Measurements from ENCODE around the gene HLA-DRB5. TPM values are rescaled to one million over a fixed set of nuclear protein-coding genes. Genes with fewer than 3 reads are reported as not detected.

Gene HLA-DRB5
- total RNA-seq, 1 experiment from 2014 or later, result not detected

DNA sequence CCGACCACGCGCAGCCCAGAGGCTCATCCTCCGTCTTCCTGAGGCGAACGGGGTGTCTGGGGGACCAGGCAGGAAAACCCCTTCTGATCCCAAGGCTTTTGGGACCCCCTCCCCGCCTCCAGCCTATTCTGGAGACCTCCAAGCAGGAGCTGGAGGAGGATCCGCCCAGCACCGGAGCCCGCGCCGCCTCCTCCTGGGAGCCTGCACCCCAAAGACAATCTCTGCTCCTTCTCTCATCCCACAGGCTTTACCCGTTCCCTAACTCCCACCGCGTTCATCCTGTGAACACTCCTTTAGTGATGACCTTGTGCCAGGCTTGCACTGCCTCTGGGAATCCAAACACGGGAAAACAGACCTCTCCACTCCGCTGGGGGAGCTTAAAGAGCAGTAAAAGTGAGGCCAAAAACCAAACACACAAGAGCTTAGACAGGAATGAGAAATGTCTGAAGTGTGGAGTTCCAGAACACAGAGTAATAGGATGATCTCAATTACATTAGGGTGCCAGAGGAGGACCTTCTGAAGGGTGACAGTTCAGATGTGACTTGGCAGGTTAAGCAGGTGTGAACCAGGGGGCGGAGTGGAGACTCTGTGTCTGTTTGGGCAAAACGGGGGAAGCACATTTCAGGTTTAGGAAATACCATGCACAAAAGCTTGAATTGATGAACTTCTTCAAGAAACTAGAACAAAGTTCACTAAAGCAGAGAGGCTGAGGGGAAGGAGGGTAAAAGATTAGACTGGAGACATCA, 7.6 kb downstream of the HLA-DRB5 start:
- Histone ChIP-seq H3K9me3 (no peaks in the 10 kb centered on the region), H3K4me3 (ENCODE audit: low read depth, low read length) (no peak overlapping the region), H3K27me3 (replicated peaks; ENCODE audit: control insufficient read depth, insufficient read depth, low read length) (no peaks in the 10 kb centered on the region), H3K36me3 (ENCODE audit: control insufficient read depth, insufficient read depth, low read length) (no peaks in the 10 kb centered on the region), H3K4me1 (no peaks in the 10 kb centered on the region)
- no peaks in the 10 kb centered on the region for H3K4me1 Mint-ChIP-seq (ENCODE audit: low read depth, unreplicated experiment)
- H3K27me3 Mint-ChIP-seq (ENCODE audit: insufficient read depth, unreplicated experiment), result peaks cover 10% of the 10 kb centered on the region
- no peak overlapping the region for H3K4me3 Mint-ChIP-seq (ENCODE audit: unreplicated experiment)
- H3K9me3 Mint-ChIP-seq (ENCODE audit: unreplicated experiment), result no peaks in the 10 kb centered on the region
- no peak overlapping the region for H3K27ac Mint-ChIP-seq (ENCODE audit: unreplicated experiment)
- BruUV-seq (replicated peaks), result no TSS peak
- DNase-seq, result no peak
- TF ChIP-seq, protein P1, sequence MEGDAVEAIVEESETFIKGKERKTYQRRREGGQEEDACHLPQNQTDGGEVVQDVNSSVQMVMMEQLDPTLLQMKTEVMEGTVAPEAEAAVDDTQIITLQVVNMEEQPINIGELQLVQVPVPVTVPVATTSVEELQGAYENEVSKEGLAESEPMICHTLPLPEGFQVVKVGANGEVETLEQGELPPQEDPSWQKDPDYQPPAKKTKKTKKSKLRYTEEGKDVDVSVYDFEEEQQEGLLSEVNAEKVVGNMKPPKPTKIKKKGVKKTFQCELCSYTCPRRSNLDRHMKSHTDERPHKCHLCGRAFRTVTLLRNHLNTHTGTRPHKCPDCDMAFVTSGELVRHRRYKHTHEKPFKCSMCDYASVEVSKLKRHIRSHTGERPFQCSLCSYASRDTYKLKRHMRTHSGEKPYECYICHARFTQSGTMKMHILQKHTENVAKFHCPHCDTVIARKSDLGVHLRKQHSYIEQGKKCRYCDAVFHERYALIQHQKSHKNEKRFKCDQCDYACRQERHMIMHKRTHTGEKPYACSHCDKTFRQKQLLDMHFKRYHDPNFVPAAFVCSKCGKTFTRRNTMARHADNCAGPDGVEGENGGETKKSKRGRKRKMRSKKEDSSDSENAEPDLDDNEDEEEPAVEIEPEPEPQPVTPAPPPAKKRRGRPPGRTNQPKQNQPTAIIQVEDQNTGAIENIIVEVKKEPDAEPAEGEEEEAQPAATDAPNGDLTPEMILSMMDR (IDR thresholded peaks at IDR 0.05; ENCODE audit: insufficient read depth in 1 of 2, low read depth in 1 of 2, low read length in 1 of 2, severe bottlenecking in 1 of 2, unreplicated experiment in 1 of 2), result no peak
- ChIA-PET POLR2A (interaction anchor here (0.7 kb wide), 1 partner anchor 37 kb away, joined by 3 read pairs; no protein-coding TSS in a partner anchor), CTCF (interaction anchor here (0.5 kb wide), 1 partner anchor 261 kb away, joined by 3 read pairs; no protein-coding TSS in a partner anchor)
- no peaks in the 10 kb centered on the region for H3K36me3 Mint-ChIP-seq (ENCODE audit: insufficient read depth, unreplicated experiment)
- intact Hi-C loops (cut with micrococcal nuclease; ENCODE audit: unreplicated experiment), result no loop called here

DNA sequence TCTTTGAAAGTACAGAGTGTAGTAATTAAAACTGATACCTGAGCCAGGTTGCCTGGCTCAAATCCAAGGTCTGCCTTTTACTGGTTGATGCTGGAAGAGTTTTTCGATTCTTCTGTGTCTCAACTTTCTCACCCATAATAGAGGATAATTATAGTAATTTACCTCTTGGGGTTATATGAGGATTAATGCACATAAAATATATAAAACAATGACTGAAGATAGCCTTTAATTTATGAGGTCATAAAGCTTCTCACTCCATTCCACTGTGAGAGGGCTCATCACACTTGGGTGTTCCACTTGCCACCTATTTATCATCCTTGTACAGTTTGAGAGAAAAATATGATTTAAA, 10.2 kb downstream of the HLA-DRB5 start:
- Mint-ChIP-seq H3K27ac (ENCODE audit: unreplicated experiment) (no peak overlapping the region), H3K36me3 (ENCODE audit: insufficient read depth, unreplicated experiment) (no peaks in the 10 kb centered on the region), H3K9me3 (ENCODE audit: unreplicated experiment) (no peaks in the 10 kb centered on the region), H3K4me3 (ENCODE audit: unreplicated experiment) (no peak overlapping the region), H3K27me3 (ENCODE audit: insufficient read depth, unreplicated experiment) (peaks cover 6% of the 10 kb centered on the region), H3K4me1 (ENCODE audit: low read depth, unreplicated experiment) (no peaks in the 10 kb centered on the region)
- CTCF ChIA-PET, result no interaction called here
- TF ChIP-seq, protein P1 (IDR thresholded peaks at IDR 0.05; ENCODE audit: insufficient read depth in 1 of 2, low read depth in 1 of 2, low read length in 1 of 2, severe bottlenecking in 1 of 2, unreplicated experiment in 1 of 2), result no peak
- Histone ChIP-seq H3K4me3 (ENCODE audit: low read depth, low read length) (no peak overlapping the region), H3K27me3 (replicated peaks; ENCODE audit: control insufficient read depth, insufficient read depth, low read length) (no peaks in the 10 kb centered on the region), H3K36me3 (ENCODE audit: control insufficient read depth, insufficient read depth, low read length) (no peaks in the 10 kb centered on the region), H3K9me3 (no peaks in the 10 kb centered on the region), H3K4me1 (no peaks in the 10 kb centered on the region)
- DNase-seq, result no peak
- intact Hi-C loops (cut with micrococcal nuclease; ENCODE audit: unreplicated experiment), result no loop called here
- BruUV-seq (replicated peaks), result no TSS peak
- POLR2A ChIA-PET, result no interaction called here

DNA sequence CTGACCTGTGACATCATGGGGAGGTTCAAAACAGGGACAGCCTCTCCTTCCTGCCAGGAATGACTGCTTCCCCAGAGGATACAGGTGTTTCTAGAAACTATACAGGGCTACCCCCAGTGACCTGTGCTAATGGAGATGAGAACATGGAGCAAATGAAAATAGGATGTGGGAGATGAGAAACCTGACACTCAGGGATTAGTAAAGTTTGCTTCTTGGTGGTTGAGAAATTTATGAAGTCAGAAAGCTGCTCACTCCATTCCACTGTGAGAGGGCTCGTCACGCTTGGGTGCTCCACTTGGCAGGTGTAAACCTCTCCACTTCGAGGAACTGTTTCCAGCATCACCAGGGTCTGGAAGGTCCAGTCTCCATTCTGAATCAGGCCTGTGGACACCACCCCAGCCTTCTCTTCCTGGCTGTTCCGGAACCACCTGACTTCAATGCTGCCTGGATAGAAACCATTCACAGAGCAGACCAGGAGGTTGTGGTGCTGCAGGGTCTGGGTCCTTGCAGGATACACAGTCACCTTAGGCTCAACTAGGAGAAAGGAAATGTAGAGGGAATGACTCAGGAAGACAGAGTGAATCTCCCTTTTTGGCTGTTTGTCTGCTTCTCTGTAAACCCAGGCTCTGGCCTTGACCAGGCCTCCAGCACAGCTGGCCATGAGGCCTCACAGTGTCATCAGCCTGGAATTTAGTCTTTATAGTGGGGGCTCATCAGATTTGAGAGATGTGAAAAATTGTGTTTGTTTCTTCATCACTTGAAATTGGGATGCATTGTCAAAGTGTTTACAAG, 10.8 kb downstream of the HLA-DRB5 start:
- DNase-seq, result no peak
- no peaks in the 10 kb centered on the region for H3K36me3 ChIP-seq (ENCODE audit: control insufficient read depth, insufficient read depth, low read length)
- POLR2A ChIA-PET, result no interaction called here
- H3K27ac Mint-ChIP-seq (ENCODE audit: unreplicated experiment), result no peak overlapping the region
- no peaks in the 10 kb centered on the region for H3K9me3 ChIP-seq
- H3K4me3 Mint-ChIP-seq (ENCODE audit: unreplicated experiment), result no peak overlapping the region
- no peaks in the 10 kb centered on the region for H3K9me3 Mint-ChIP-seq (ENCODE audit: unreplicated experiment)
- no peaks in the 10 kb centered on the region for H3K4me1 Mint-ChIP-seq (ENCODE audit: low read depth, unreplicated experiment)
- H3K27me3 Mint-ChIP-seq (ENCODE audit: insufficient read depth, unreplicated experiment), result peaks cover 6% of the 10 kb centered on the region
- intact Hi-C loops (cut with micrococcal nuclease; ENCODE audit: unreplicated experiment), result no loop called here
- H3K4me1 ChIP-seq, result no peaks in the 10 kb centered on the region
- TF ChIP-seq, protein P1 (IDR thresholded peaks at IDR 0.05; ENCODE audit: insufficient read depth in 1 of 2, low read depth in 1 of 2, low read length in 1 of 2, severe bottlenecking in 1 of 2, unreplicated experiment in 1 of 2), result no peak
- no TSS peak for BruUV-seq (replicated peaks)
- CTCF ChIA-PET, result no interaction called here
- H3K4me3 ChIP-seq (ENCODE audit: low read depth, low read length), result no peak overlapping the region
- H3K27me3 ChIP-seq (replicated peaks; ENCODE audit: control insufficient read depth, insufficient read depth, low read length), result no peaks in the 10 kb centered on the region
- no peaks in the 10 kb centered on the region for H3K36me3 Mint-ChIP-seq (ENCODE audit: insufficient read depth, unreplicated experiment)
